AG10803 (cell line): ENCODE measurements around the gene PTBP2.

Experiments
- DNase-seq: peaks from one replicate; pipeline ENCODE4 v3.0.0; 2010; ENCODE audit warnings: low read depth
- H3K4me3 ChIP-seq: 2 replicates; pipeline ENCODE4 v1.5.1; 2011; ENCODE audit warnings: mild to moderate bottlenecking, low read length, control low read depth
- CTCF ChIP-seq: conservative IDR thresholded peaks from 2 replicates; pipeline ENCODE4 v1.5.1; 2011; ENCODE audit warnings: mild to moderate bottlenecking, low read length, control low read depth, inconsistent platforms

PTBP2 gene

GRCh38 chr1:96714881-96715280 lies 6.7 kb upstream of the PTBP2 start:
- no peak for TF ChIP-seq CTCF
- no peak for DNase-seq
- no peak overlapping the region for H3K4me3 ChIP-seq

DNA sequence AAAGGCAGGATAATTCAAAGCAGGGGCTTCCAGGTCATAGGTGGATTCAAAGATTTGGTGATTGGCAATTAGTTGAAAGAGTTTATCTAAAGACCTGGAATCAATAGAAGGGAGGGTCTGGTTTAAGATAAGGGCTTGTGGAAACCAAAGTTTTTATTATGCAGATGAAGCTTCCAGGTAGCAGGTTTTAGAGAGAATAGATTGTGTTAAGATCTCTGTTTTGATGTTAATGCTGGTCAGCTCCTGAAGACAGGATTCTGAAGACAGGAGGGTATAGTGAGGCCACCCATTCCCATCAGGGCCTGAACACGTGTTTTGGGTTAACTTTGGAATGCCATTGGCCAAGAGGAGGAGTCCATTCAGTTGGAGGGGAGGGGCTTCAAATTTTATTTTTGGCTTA lies 6.1 kb upstream of the PTBP2 start:
- no peak for TF ChIP-seq CTCF
- H3K4me3 ChIP-seq = no peak overlapping the region
- no peak for DNase-seq

- DNase-seq = peak; percentile 17
- H3K4me3 ChIP-seq = peak overlapping the region; percentile 91
- TF ChIP-seq CTCF = no peak
These were observed 550 bp upstream of the PTBP2 start for GRCh38 chr1:96721053-96721415.

- peak overlapping the region; percentile 91 for H3K4me3 ChIP-seq
- DNase-seq = peak; percentile 81
- TF ChIP-seq CTCF = no peak
These were observed 758 bp downstream of the PTBP2 start for GRCh38 chr1:96722161-96722922.

- DNase-seq = no peak
- no peak for TF ChIP-seq CTCF
- H3K4me3 ChIP-seq = peak overlapping the region; percentile 91
These were observed 1.4 kb downstream of the PTBP2 start for GRCh38 chr1:96722958-96723357.

DNA sequence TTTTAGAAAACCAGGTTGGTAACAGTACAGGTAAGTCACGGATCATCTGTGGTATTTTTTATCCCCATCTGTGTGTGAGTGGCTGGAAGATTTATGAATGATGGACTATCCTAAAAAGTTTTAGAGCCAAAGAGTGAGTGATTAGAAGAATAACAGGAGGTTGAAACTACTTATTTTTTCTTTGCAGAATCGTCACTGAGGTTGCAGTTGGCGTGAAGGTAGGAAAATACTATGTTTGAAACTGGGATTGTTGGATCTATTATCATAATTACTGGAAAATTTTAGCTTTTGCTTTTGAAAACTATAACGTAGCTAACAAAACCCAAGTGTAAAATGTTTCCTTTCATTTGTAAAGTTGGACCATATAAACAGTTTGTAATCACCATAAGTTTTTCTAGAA lies 1.8 kb downstream of the PTBP2 start:
- TF ChIP-seq CTCF = no peak
- no peak for DNase-seq
- peak overlapping the region; percentile 91 for H3K4me3 ChIP-seq

GRCh38 chr1:96723936-96724335 lies 2.4 kb downstream of the PTBP2 start:
- peak overlapping the region; percentile 91; the same call in 1 of the 2 replicates for H3K4me3 ChIP-seq
- no peak for DNase-seq
- no peak for TF ChIP-seq CTCF
